Body of pancreas (tissue), 4 donors: ENCODE measurements around the gene XRCC3. TPM values are rescaled to one million over a fixed set of nuclear protein-coding genes. Genes with fewer than 3 reads are reported as not detected.

Source experiments
- ATAC-seq: fragments of 150-250 bp; one replicate; pipeline ENCODE4 v1.9.1; 2016
- DNase-seq, 4 donors: peaks; one replicate each; pipeline ENCODE4 v3.0.0-alpha.2; 2019
- H3K27ac ChIP-seq, 4 donors: fragments of 200-600 bp; sonication (generic); 1 replicate in 3 of 4; 2 replicates in 1 of 4; pipeline versions ENCODE4 v1.5.1 to v1.6.1; 2016 to 2019; ENCODE audit warnings: mild to moderate bottlenecking in 1 of 4, mixed read lengths in 1 of 4, moderate library complexity in 1 of 4
- H3K27me3 ChIP-seq, 2 donors: fragments of 200-600 bp; sonication (generic); one replicate each; pipeline ENCODE4 v1.6.0; 2016; ENCODE audit warnings: mild to moderate bottlenecking in 1 of 2
- H3K36me3 ChIP-seq, 2 donors: fragments of 200-600 bp; sonication (generic); replicated peaks in 1 of 2; 2 replicates each; pipeline ENCODE4 v1.5.1; 2016; ENCODE audit warnings: low read depth in 2 of 2; ENCODE audit not compliant: insufficient read depth in 1 of 2
- H3K4me1 ChIP-seq: fragments of 200-600 bp; sonication (generic); one replicate; pipeline ENCODE4 v1.6.0; 2016
- H3K4me3 ChIP-seq, 2 donors: fragments of 200-600 bp; sonication (generic); 1 replicate in 1 of 2; 2 replicates in 1 of 2; pipeline ENCODE4 v1.5.1; 2016 to 2019
- H3K9me3 ChIP-seq, 3 donors: fragments of 200-600 bp; sonication (generic); 1 replicate in 2 of 3; 2 replicates in 1 of 3; pipeline ENCODE4 v1.5.1; 2016
- POLR2A ChIP-seq, 3 donors: fragments of 450-650 bp; IDR thresholded peaks; one replicate each; pipeline ENCODE4 v1.6.1; 2016; ENCODE audit warnings: antibody characterized with exemption in 3 of 3, mild to moderate bottlenecking in 2 of 3
- WGBS, 2 donors: methylation state at CpG; one replicate each; pipeline ENCODE4 v1.1.5; 2017; 5-methylcytosine and 5-hydroxymethylcytosine counted together
- intact Hi-C: fragments of 100-400 bp; cut with DNase I; formaldehyde crosslinking; loops from one replicate; pipeline ENCODE4 v1.15.1; 2023
- total RNA-seq, 2 donors: library from RNA; depleted of rRNA; stranded (reverse); fragments of >200 nt; gene quantifications; one replicate each; pipeline ENCODE4 v1.1.0, GENCODE V29; 2016
- TF ChIP-seq, protein P1 (sequence below), 7 experiments: fragments of 450-650 bp in 4 of 7; fragments of 200-600 bp in 3 of 7; sonication (generic) in 3 of 7; IDR thresholded peaks; one replicate each; pipeline ENCODE4 v1.5.1; 2016 to 2019; ENCODE audit warnings: antibody characterized with exemption in 7 of 7

The XRCC3 gene
- total RNA-seq, 2 donors from 2014 or later = 3.9 to 5.6 TPM

DNA sequence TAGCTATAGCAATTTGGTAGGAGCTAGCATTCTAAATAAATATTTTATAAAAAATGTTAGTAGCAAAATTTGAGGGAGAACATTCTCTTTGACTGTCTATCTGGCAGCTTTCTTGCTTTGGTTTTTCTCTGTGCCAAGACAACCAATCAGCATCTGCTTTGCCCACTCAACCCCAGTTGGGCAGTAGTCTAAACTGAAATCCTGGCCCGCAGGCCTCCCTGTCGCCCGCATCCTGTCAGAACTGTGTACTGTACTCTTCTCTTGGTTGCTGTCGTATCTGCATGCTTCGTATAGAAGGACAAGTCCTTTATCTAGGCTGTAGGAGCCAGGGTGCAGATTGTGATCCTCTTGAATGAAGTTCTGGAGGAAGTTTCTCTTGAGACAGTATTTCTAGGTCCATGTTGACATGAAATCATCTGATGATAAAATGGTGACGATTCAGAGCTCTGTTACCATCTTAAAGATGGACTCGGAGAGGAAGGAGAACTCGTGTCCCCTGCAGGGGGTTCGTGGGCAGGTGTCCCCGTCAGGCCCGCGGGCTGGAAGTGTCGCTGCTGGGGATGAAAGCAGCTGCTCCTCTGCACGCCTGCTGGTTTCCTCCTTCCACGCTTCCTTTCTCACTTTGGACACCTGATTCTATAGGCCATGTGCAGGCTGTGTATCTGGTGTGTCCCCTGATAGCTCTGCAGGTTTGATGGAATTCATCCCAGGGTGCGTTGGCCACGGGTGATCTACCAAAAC is 34.6 kb downstream of the XRCC3 start:
- 84 to 90% methylated on average over 15 to 17 of the region's 17 CpGs for WGBS, 2 donors
- no peak for ATAC-seq
- TF ChIP-seq, protein P1, sequence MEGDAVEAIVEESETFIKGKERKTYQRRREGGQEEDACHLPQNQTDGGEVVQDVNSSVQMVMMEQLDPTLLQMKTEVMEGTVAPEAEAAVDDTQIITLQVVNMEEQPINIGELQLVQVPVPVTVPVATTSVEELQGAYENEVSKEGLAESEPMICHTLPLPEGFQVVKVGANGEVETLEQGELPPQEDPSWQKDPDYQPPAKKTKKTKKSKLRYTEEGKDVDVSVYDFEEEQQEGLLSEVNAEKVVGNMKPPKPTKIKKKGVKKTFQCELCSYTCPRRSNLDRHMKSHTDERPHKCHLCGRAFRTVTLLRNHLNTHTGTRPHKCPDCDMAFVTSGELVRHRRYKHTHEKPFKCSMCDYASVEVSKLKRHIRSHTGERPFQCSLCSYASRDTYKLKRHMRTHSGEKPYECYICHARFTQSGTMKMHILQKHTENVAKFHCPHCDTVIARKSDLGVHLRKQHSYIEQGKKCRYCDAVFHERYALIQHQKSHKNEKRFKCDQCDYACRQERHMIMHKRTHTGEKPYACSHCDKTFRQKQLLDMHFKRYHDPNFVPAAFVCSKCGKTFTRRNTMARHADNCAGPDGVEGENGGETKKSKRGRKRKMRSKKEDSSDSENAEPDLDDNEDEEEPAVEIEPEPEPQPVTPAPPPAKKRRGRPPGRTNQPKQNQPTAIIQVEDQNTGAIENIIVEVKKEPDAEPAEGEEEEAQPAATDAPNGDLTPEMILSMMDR (IDR thresholded peaks at IDR 0.05) = no peak
- no peak for TF ChIP-seq POLR2A (IDR thresholded peaks at IDR 0.05)
- Histone ChIP-seq H3K27me3 (no peaks in the 10 kb centered on the region), H3K27ac (no peak overlapping the region), H3K36me3 (peaks cover 23 to 43% of the 10 kb centered on the region in 2 donors), H3K4me1 (no peaks in the 10 kb centered on the region), H3K9me3 (no peaks in the 10 kb centered on the region), H3K4me3 (no peak overlapping the region)
- intact Hi-C loops = no loop called here
- no peak for DNase-seq

DNA sequence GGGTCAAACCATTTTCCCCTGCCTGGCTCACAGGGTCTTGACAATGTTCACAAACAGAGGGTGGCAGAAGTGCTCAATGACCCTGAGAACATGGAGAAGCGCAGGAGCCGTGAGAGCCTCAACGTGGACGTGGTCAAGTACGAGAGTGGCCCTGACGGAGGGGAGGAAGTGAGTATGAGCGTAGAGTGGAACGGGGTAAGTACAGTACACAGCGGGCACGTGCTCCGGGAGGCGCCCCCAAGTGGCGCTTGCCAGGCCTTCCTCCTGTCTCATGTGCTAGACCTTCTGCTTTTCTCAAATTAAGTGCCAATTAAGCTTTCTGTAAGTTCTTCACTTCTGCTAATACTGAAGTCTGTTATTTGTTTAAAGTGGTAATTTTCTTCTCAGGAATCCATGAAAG is 35.9 kb downstream of the XRCC3 start:
- no peak overlapping the region for H3K4me3 ChIP-seq
- ATAC-seq (no peak), DNase-seq (peak in 2 of 4 donors; percentile 43 to 53)
- WGBS, 2 donors = 58 to 65% methylated on average over 13 of the region's 13 CpGs
- no peaks in the 10 kb centered on the region for H3K9me3 ChIP-seq
- H3K27ac ChIP-seq = no peak overlapping the region
- peaks cover 24 to 49% of the 10 kb centered on the region in 2 donors for H3K36me3 ChIP-seq
- TF ChIP-seq, protein P1 (IDR thresholded peaks at IDR 0.05) = peak in 5 of 7 experiments; percentile 8 to 25 (median 15)
- TF ChIP-seq POLR2A (IDR thresholded peaks at IDR 0.05) = no peak
- H3K4me1 ChIP-seq = no peaks in the 10 kb centered on the region
- intact Hi-C loops = no loop called here
- no peaks in the 10 kb centered on the region for H3K27me3 ChIP-seq

DNA sequence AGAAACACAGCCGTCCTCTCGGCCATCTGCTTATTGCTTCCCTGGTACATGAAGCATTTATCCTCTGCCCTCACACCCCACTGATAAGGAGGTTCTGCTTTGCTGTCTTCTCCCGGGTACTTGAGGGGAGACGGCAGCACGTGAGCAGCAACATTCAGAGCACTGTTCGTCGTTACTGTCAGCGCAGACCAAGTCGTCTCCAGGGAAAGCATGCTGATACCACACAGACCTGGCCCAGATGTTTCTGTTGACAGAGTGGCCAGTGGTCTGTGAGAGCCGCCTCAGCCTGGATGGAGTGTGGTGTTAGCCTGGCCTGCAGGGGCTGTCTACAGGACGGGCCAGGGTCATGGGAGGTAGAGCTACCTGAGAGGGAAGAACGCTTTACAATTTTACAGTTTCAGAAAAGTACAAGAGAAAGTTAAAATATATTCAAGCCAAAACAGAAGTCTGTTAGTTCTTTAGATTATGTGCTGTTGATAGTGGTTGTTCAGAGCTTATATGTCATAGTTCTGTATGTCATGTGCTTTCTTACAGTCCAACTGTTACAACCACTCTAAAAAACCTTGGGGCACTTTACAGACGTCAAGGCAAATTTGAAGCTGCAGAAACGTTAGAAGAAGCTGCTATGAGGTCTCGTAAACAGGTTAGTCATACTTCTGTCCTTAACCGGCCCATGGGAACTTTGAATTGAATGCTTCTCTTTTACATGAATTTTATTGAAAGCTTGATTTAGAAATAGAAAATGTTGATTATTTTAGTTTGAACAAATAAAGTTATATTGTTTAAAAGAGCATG is 38.2 kb downstream of the XRCC3 start:
- Histone ChIP-seq H3K36me3 (peaks cover 24 to 64% of the 10 kb centered on the region in 2 donors), H3K4me1 (no peaks in the 10 kb centered on the region), H3K27ac (no peak overlapping the region), H3K4me3 (no peak overlapping the region), H3K27me3 (no peaks in the 10 kb centered on the region), H3K9me3 (no peaks in the 10 kb centered on the region)
- no peak for DNase-seq
- no peak for ATAC-seq
- WGBS, 2 donors = 78 to 88% methylated on average over 16 of the region's 16 CpGs
- TF ChIP-seq, protein P1 (IDR thresholded peaks at IDR 0.05) = no peak
- intact Hi-C loops = no loop called here

DNA sequence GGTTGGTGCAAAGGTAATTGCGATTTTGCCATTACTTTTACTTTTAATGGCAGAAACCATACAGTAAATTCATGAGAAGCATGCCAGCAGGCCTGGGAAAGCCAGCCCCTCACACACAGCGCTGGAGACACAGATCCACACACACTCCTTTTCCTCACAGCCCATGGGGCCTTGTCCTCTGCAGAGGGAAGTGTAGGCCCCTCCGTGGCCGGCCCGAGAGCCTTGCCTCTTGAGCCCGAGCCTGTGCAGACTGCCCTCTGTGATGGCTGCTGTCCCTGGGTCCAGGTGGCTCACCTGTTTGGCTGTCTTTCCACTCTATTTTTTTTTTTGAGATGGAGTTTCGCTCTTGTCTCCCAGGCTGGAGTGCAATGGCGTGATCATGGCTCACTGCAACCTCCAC is 39.3 kb downstream of the XRCC3 start:
- intact Hi-C loops = no loop called here
- 90 to 99% methylated on average over 4 to 8 of the region's 8 CpGs for WGBS, 2 donors
- TF ChIP-seq, protein P1 (IDR thresholded peaks at IDR 0.05) = no peak
- no peak for TF ChIP-seq POLR2A (IDR thresholded peaks at IDR 0.05)
- H3K4me3 ChIP-seq = no peak overlapping the region
- DNase-seq (no peak), ATAC-seq (no peak)
- no peaks in the 10 kb centered on the region for H3K4me1 ChIP-seq
- no peaks in the 10 kb centered on the region for H3K27me3 ChIP-seq
- H3K9me3 ChIP-seq = no peaks in the 10 kb centered on the region
- H3K36me3 ChIP-seq = peaks cover 24 to 68% of the 10 kb centered on the region in 2 donors
- H3K27ac ChIP-seq = no peak overlapping the region
